CD4-positive, alpha-beta T cell treated with Interleukin-4 for 4 hours (primary cell): Measurements from ENCODE around the gene DSG3.

ENCODE experiments used
- DNase-seq: peaks from one replicate; pipeline ENCODE4 v3.0.0-alpha.2; 2020

DSG3 gene

DNA sequence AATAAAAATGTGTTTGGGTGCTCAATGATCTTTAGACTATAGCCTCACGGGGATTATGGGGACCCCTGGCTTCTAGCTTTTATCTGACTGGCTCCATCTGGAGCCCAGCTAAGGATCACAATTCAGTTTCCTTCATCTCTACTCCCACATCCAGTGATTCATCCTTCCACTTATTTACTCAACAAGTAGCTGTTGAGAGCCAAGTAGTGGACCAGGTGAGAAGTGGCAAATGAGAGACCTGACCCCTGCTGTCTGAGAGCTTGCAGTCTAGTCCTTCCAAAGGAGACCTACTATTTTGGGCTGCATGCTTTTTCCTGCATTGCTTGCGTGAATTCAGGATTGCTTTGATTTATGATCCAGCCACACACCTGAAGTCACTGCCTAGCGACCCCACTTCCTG lies 10.7 kb upstream of the DSG3 start:
- DNase-seq, result no peak

- DNase-seq, result no peak
Observed at GRCh38 chr18:31438402-31438801, 9.1 kb upstream of the DSG3 start.

- DNase-seq, result no peak
Observed at GRCh38 chr18:31439807-31440325, 7.7 kb upstream of the DSG3 start.

DNA sequence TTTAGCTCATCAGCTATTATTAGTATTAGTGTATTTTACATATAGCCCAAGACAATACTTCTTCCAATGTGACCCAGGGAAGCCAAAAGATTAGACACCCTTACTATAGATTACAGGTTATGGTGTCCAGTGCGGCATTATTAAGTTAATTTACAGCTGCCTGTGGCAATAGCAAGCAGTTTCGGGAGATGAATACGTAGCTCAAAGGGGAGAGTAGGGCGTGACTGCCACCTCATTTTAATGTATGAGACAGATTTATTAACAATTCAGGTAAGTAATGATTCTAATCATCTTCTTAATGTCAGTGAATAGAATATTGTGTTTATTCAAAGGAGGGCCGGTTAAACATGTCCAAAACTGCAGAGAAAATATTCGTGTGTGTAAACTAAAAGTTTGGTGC lies 6.8 kb upstream of the DSG3 start:
- DNase-seq, result no peak

- no peak for DNase-seq
Observed at GRCh38 chr18:31441493-31441892, 6.0 kb upstream of the DSG3 start.

DNA sequence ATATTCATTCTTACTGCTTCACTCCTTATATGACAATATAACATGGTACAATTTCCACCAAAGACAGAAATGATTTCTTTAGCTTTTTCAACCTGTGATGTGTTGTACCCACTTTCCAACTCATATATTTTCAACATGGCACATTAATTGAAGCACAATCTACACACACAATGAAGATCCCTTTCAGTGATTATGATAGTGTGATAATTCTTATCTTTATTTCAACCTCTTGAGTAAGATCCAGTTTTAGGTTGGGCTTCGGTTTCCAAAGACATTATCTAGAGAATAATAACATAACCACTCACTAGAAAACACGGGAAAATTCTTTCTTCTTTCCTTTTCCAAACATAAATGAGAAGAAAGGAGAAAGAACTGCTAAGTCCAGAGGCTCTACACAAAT lies 3.4 kb upstream of the DSG3 start:
- DNase-seq, result no peak

DNA sequence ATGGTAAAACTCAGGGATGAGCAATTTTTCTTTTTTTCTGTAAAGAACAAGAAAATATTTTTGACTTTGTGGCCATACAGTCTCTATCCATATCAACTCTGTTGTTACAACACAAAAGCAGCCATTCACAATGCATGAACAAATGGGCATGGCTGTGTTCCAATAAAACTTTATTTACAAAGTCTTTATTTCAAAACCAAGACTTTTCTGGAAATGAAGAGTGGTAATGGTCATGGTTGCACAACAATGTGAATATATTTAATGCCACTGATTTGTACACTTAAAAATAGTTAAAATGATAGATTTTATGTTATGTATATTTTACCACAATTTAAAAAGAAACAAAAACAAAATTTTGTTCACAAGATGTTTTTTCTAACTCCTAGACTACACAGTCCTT lies 1.6 kb upstream of the DSG3 start:
- DNase-seq, result no peak

DNA sequence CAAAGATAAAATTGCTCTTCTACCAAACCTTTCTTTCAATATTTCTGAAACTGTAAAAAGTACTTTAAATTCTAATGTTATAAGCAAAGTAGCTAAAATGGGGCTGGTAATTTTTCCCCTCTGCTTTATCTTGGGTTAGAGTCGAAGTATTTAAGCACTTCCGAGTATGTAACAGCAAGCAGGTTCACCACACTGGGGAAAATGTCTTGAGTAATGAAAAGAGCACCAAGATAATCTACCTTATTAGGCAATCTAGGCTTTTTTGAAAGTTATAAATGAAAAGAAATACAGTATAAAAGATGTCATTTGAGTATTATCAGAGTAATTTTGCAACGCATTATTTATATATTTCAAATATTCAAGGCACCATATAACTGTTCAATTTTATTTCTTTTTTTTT lies 687 bp upstream of the DSG3 start:
- DNase-seq, result no peak

GRCh38 chr18:31450409-31450808 lies 2.9 kb downstream of the DSG3 start:
- DNase-seq, result no peak

DNA sequence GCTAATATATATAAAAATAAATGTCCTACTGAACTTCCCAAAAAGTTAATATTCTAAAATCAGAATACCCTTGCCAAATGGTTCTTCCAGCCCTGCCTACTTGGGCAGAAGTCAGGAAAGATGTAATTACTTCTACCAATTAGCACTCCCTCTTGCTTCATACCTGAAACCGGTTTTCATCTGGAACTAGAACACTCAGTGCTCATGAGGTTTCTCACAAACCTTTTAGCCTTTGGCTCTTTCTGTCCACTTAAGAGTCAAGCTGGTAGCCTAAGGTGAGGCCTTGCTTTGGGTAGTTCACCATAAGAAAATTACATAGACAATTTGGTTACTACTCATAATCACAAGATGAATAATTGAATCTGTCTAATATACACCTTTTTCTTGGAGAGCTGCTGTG lies 4.1 kb downstream of the DSG3 start:
- DNase-seq, result no peak

- DNase-seq, result no peak
Observed at GRCh38 chr18:31454066-31454708, 6.6 kb downstream of the DSG3 start.

GRCh38 chr18:31469629-31470028 lies 22.1 kb downstream of the DSG3 start:
- no peak for DNase-seq

DNA sequence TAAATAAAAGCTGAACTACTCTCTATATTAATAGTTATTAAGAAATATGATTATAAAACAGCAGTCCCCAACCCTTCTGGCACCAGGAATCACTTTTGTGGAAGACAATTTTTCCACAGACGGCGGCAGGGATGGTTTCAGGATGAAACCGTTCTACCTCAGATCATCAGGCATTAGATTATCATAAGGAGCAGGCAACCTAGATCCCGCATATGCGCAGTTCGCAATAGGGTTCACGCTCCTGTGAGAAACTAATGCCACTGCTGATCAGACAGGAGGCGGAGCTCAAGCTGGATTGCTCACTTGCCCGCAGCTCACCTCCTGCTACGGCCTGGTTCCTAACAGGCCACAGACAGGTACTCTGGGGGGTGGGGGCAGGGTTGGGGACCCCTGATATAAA lies 31.1 kb downstream of the DSG3 start:
- DNase-seq, result no peak

GRCh38 chr18:31482051-31482450 lies 34.5 kb downstream of the DSG3 start:
- no peak for DNase-seq

- no peak for DNase-seq
Observed at GRCh38 chr18:31483396-31483795, 35.9 kb downstream of the DSG3 start.

DNA sequence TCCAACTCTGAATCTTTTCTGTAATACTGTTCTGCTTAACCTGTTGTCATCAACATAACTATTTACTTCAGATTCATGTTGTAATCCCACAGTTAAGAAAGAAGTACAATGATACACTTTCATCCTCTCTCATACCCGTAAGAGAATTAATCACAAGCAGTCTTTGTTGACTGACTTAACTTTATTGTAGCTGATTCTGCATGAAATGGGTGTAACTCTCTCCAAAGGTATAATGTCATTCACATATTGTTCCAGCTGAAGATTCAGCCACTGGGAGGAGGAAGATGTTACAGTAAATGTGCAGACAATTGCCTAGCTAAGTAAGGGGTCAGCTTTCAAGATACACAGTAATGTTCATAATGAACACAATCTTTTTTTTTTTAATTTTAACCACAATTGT lies 36.9 kb downstream of the DSG3 start:
- DNase-seq, result no peak

DNA sequence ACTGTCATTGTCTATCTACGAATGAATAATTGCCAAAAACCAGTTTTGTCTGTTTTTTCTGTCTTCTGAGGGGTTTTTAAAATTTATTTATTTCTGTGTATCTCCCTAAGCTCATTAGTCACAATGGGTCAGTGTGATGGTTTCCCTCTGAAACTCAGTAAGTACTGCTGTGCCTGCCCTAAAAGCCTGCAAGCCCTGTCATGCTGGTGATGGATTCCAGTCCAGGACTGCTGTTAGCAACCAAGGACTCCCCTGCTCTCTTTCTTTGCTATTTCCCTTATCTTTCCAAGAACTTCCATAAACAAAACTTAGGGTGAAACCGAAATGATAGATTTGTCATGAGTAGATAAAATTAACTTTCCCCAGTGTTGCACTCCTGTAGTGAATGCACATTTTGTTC lies 38.6 kb downstream of the DSG3 start:
- DNase-seq, result no peak

- DNase-seq, result no peak
Observed at GRCh38 chr18:31487246-31488015, 39.9 kb downstream of the DSG3 start.

- DNase-seq, result no peak
Observed at GRCh38 chr18:31489311-31489710, 41.8 kb downstream of the DSG3 start.

DNA sequence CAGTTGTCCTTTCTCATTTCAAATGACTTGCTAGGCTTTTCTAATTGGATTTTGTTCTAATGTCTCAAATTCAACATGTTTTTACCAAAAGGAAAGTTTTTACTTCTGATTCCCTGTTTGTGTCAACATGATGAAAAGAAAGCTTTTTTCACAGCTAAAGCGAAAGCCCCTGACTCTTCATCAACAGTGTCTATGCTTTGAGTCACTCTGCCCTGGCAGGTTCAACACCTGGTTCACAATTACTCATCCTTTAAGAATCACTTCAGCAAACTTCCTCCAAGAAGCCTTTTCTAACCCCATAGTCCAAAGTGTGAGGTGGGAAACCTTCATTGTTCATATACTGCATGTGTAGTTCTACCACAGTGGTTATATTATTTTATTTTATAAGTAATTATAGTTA lies 42.8 kb downstream of the DSG3 start:
- DNase-seq, result no peak

DNA sequence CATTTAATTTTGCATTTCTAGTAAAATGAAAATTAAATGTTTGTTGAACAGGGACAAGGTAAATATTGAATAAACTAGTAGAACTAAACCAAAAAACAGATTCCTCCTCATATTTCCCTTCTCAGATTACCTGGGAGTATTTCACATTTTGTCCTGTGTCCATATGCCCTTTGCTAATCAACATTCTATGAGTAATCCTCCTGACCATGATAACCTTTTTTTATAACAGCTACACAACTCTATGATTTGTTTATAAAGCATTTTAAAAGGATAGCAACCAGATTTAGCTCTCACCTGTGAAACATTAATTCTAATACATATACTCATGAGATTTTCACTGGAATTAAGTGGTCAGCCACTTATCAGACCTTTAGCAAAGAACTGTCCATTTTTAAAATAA lies 43.3 kb downstream of the DSG3 start:
- no peak for DNase-seq

DNA sequence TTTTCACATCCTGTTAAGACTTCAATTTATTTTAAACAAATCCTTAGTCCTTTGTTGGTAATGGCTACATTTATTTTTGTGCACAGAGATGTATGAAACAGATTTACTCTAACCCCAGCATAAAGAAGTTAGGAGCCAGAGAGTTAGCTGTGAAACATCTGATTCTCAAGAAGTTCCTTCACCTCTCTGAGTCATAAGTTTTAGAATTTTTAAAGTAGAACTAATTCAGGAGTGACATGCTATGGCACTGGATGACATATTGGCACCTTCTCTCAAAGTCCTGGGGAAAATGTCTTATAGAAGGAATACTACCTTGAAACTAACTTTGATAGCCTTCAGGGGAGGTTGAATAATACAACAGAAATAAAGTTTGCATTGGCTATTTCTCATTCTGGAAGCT lies 44.0 kb downstream of the DSG3 start:
- no peak for DNase-seq

DNA sequence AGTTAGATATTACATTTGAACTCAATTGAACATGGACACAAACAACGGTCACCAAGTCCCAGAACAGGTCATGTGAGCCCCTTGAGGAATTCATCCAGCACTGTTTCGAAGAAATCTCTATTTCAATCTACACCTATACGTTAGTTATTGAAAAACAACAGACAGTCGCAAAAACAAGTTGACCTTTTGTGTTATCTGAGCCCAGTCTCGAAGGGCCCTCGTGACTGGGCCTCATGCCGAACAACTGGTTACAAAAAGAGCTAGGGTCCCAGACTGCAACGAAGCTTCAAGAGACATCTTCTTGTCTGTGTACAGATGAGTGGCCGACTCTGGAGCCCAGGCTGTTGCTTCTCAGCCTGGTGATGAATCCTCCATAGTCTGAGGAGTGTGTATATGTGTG lies 45.1 kb downstream of the DSG3 start:
- no peak for DNase-seq

GRCh38 chr18:31493171-31493570 lies 45.6 kb downstream of the DSG3 start:
- DNase-seq, result no peak

DNA sequence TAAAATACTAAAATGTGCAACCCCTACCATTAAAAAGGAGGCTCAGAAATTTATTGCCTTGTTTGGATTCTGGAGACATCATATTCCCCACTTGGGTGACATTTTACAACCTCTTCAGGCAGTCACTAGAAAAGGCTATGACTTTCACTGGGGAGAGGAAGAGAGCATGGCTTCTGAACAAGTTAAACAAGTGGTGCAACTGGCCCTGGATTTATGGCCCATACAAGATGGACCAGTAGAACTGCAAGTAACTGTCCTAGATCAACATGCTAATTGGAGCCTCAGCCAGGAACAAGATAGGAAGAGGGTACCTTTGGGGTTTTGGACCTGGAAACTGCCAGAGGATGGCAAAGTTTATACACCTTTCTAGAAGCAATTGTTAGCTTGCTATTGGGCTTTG lies 46.4 kb downstream of the DSG3 start:
- DNase-seq, result no peak
